Measurements from ENCODE around the gene STXBP2.

STXBP2 gene

DNA sequence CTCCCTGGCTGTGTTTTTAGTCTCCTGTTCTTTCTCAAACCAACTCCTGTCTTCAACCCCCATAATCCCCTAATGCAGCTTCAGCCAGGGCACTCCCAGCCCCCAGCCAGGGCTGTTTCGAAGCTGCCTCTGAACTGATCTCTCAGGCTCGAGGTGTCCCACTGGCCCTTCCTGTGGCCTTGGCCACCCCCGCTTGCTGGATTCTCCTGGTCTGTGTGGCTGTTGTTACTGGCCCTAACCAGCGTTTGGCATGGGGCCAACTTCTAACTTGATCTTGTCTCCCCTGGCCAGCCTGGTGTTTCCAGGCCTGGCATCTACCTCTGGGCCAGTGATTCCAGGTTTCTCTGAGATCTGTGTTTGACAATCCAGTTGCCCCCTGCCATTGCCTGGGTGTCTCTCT, 18.6 kb upstream of the STXBP2 start:
- TF ChIP-seq CREB1 (IDR thresholded peaks at IDR 0.05; ENCODE audit: low read depth) (no peak), NFIC (IDR thresholded peaks at IDR 0.05) (peak; percentile 90)

DNA sequence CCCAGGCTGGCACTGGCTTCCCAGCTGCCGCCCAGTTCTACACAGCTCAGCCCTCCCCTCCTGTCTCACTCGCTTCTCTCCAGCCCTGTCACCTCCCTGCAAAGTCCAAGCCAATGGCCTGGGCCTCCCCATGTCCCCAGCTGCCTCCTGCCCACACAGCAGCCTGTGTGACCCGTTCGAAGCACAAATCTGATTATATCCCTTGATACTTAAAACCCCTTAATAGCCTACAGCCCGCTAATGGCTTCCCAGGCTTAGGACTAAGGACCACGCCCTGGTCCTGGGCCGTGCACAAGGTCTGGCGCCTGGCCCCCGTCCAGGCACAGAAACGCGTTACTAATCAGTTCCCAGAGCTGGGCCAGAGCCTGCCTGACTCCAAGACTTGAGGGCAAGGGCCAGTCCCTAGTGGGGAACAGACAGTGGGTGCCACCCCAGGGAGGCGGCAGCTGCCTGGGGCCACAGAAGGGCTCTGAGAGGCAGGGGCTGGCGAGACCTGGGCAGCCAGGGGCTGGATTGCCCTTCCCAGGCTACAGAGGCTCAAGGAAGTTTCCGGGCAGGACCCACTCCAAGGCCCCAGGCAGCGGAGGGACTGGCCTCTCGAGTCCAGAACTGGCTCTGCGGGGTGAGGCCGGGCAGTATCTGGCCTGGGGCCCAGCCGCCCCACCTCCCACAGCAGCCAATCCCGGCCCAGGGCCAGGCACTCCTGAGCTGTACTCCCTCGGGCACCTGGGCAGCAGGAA, 18.0 kb upstream of the STXBP2 start:
- TF ChIP-seq CREB1 (IDR thresholded peaks at IDR 0.05; ENCODE audit: low read depth) (no peak), TAF1 (IDR thresholded peaks at IDR 0.05; ENCODE audit: low read depth) (no peak), RAD21 (IDR thresholded peaks at IDR 0.05; ENCODE audit: low read depth) (no peak), ZBTB7A (IDR thresholded peaks at IDR 0.05; ENCODE audit: low read depth) (no peak; the same call in 1 of the 2 replicates), TEAD4 (IDR thresholded peaks at IDR 0.05) (0 out of 2 replicates have a peak, but pooled peaks have one; percentile 1), EP300 (IDR thresholded peaks at IDR 0.05; ENCODE audit: borderline replicate concordance) (peak; percentile 15; the same call in 1 of the 2 replicates), TCF12 (IDR thresholded peaks at IDR 0.05; ENCODE audit: low read depth) (no peak; the same call in 1 of the 2 replicates), YY1 (IDR thresholded peaks at IDR 0.05; ENCODE audit: low read depth) (no peak), MAX (IDR thresholded peaks at IDR 0.05) (0 out of 2 replicates have a peak, but pooled peaks have one; percentile 19), FOXM1 (IDR thresholded peaks at IDR 0.05; ENCODE audit: borderline replicate concordance, low read depth) (no peak), EGR1 (IDR thresholded peaks at IDR 0.05) (no peak), CEBPB (IDR thresholded peaks at IDR 0.05) (no peak), NFIC (IDR thresholded peaks at IDR 0.05) (peak; percentile 84)
- TF ChIP-seq, protein P1, sequence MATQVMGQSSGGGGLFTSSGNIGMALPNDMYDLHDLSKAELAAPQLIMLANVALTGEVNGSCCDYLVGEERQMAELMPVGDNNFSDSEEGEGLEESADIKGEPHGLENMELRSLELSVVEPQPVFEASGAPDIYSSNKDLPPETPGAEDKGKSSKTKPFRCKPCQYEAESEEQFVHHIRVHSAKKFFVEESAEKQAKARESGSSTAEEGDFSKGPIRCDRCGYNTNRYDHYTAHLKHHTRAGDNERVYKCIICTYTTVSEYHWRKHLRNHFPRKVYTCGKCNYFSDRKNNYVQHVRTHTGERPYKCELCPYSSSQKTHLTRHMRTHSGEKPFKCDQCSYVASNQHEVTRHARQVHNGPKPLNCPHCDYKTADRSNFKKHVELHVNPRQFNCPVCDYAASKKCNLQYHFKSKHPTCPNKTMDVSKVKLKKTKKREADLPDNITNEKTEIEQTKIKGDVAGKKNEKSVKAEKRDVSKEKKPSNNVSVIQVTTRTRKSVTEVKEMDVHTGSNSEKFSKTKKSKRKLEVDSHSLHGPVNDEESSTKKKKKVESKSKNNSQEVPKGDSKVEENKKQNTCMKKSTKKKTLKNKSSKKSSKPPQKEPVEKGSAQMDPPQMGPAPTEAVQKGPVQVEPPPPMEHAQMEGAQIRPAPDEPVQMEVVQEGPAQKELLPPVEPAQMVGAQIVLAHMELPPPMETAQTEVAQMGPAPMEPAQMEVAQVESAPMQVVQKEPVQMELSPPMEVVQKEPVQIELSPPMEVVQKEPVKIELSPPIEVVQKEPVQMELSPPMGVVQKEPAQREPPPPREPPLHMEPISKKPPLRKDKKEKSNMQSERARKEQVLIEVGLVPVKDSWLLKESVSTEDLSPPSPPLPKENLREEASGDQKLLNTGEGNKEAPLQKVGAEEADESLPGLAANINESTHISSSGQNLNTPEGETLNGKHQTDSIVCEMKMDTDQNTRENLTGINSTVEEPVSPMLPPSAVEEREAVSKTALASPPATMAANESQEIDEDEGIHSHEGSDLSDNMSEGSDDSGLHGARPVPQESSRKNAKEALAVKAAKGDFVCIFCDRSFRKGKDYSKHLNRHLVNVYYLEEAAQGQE (IDR thresholded peaks at IDR 0.05; ENCODE audit: low read depth): no peak
- TF ChIP-seq, protein P2, sequence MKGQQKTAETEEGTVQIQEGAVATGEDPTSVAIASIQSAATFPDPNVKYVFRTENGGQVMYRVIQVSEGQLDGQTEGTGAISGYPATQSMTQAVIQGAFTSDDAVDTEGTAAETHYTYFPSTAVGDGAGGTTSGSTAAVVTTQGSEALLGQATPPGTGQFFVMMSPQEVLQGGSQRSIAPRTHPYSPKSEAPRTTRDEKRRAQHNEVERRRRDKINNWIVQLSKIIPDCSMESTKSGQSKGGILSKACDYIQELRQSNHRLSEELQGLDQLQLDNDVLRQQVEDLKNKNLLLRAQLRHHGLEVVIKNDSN (IDR thresholded peaks at IDR 0.05): no peak

GRCh38 chr19:7619671-7620441, 17.1 kb upstream of the STXBP2 start:
- TF ChIP-seq ZBTB7A (IDR thresholded peaks at IDR 0.05; ENCODE audit: low read depth) (peak; percentile 14; the same call in 1 of the 2 replicates), TCF12 (IDR thresholded peaks at IDR 0.05; ENCODE audit: low read depth) (peak; percentile 1; the same call in 1 of the 2 replicates), NFIC (IDR thresholded peaks at IDR 0.05) (no peak)

DNA sequence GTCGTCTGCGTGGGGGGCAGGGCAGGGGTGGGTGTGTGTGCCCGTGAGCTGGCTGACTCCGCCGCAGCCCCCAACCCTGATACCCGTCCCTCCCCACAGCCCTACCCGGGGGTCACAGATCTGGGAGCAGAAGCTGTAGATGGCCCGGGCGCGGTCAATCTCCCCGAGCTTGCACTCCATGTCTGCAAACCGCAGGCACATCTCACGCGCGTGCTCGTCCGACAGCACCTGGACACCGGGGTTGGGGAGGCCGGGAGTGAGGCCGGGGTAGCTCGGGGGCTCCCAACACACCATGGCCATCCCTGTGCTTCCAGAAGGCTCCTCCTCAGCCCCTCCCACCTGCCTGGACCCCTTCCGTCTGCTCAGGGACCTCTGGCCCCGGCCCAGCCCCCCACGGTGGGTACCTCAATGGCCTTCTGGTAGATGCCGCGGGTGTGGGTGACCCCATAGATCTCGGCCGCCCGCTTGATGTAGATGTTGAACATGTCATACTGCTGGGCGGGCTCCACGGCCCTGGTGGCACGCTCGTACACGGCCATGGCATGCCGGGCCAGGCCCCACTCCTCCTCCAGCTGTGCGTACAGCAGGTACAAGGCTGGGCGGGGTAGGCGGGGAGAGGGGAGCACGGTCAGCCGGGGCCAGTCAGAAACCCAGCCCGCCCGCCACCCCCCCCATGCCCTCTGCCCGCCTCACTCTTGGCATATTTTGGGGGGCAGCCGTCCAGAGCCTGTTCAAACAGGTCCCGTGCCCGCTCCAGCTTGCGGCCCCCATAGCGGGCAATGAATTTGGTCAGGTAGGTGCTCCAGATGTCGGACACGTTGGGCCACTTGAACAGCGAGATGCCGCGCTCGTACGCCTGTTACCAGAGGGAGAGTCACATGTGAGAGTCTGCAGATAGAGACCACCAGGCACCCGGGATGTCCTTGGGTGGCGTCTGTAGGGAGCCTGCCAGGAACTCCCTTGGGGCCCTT, 16.2 kb upstream of the STXBP2 start:
- TF ChIP-seq MAX (IDR thresholded peaks at IDR 0.05): no peak
- TF ChIP-seq FOXM1 (IDR thresholded peaks at IDR 0.05; ENCODE audit: borderline replicate concordance, low read depth): no peak
- TF ChIP-seq ZBTB7A (IDR thresholded peaks at IDR 0.05; ENCODE audit: low read depth): no peak
- TF ChIP-seq TEAD4 (IDR thresholded peaks at IDR 0.05): no peak
- no peak for TF ChIP-seq TCF12 (IDR thresholded peaks at IDR 0.05; ENCODE audit: low read depth)
- TF ChIP-seq RAD21 (IDR thresholded peaks at IDR 0.05; ENCODE audit: low read depth): no peak
- TF ChIP-seq CEBPB (IDR thresholded peaks at IDR 0.05): no peak
- TF ChIP-seq EP300 (IDR thresholded peaks at IDR 0.05; ENCODE audit: borderline replicate concordance): no peak
- TF ChIP-seq, protein P2 (IDR thresholded peaks at IDR 0.05): no peak
- no peak for TF ChIP-seq NFIC (IDR thresholded peaks at IDR 0.05)
- TF ChIP-seq, protein P1 (IDR thresholded peaks at IDR 0.05; ENCODE audit: low read depth): no peak
- no peak for TF ChIP-seq YY1 (IDR thresholded peaks at IDR 0.05; ENCODE audit: low read depth)
- TF ChIP-seq EGR1 (IDR thresholded peaks at IDR 0.05): no peak
- no peak for TF ChIP-seq CREB1 (IDR thresholded peaks at IDR 0.05; ENCODE audit: low read depth)
- no peak for TF ChIP-seq TAF1 (IDR thresholded peaks at IDR 0.05; ENCODE audit: low read depth)
